ENCODE data around the gene ZNF764. TPM values are rescaled to one million over a fixed set of nuclear protein-coding genes. Genes with fewer than 3 reads are reported as not detected.

The ZNF764 gene
- total RNA-seq, 3 donors from 2014 or later = 4.0 to 8.2 (median 7.5) TPM

DNA sequence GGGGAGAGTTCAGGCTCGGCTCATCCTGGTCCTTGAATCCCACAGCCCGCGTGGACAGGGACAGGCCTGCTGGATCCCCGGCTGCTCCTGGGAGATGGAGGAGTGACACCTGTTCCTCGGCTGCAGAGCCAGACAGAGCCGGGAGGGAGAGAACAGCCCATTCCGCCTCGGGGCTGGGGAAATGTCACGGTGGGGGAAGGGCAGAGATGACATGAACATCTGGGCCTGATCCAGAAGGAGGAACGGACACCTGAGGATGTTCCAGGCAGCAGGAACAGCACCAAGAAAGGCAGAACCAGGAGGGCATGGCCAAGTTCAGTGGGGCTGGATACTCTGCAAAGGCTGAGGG, 2.1 kb downstream of the ZNF764 start:
- no peak for DNase-seq (ENCODE audit: low spot score in 2 of 2)
- intact Hi-C loops (cut with DNase I; ENCODE audit: low total_unique reads) = no loop called here
- Histone ChIP-seq H3K4me1 (no peaks in the 10 kb centered on the region), H3K9me3 (no peaks in the 10 kb centered on the region), H3K36me3 (peaks cover 7% of the 10 kb centered on the region), H3K27me3 (no peaks in the 10 kb centered on the region), H3K4me3 (no peak overlapping the region), H3K27ac (no peak overlapping the region)
- no peak for TF ChIP-seq POLR2A (IDR thresholded peaks at IDR 0.05)
- no peak for TF ChIP-seq POLR2AphosphoS5 (IDR thresholded peaks at IDR 0.05)
- TF ChIP-seq, protein P1, sequence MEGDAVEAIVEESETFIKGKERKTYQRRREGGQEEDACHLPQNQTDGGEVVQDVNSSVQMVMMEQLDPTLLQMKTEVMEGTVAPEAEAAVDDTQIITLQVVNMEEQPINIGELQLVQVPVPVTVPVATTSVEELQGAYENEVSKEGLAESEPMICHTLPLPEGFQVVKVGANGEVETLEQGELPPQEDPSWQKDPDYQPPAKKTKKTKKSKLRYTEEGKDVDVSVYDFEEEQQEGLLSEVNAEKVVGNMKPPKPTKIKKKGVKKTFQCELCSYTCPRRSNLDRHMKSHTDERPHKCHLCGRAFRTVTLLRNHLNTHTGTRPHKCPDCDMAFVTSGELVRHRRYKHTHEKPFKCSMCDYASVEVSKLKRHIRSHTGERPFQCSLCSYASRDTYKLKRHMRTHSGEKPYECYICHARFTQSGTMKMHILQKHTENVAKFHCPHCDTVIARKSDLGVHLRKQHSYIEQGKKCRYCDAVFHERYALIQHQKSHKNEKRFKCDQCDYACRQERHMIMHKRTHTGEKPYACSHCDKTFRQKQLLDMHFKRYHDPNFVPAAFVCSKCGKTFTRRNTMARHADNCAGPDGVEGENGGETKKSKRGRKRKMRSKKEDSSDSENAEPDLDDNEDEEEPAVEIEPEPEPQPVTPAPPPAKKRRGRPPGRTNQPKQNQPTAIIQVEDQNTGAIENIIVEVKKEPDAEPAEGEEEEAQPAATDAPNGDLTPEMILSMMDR (IDR thresholded peaks at IDR 0.05) = no peak

DNA sequence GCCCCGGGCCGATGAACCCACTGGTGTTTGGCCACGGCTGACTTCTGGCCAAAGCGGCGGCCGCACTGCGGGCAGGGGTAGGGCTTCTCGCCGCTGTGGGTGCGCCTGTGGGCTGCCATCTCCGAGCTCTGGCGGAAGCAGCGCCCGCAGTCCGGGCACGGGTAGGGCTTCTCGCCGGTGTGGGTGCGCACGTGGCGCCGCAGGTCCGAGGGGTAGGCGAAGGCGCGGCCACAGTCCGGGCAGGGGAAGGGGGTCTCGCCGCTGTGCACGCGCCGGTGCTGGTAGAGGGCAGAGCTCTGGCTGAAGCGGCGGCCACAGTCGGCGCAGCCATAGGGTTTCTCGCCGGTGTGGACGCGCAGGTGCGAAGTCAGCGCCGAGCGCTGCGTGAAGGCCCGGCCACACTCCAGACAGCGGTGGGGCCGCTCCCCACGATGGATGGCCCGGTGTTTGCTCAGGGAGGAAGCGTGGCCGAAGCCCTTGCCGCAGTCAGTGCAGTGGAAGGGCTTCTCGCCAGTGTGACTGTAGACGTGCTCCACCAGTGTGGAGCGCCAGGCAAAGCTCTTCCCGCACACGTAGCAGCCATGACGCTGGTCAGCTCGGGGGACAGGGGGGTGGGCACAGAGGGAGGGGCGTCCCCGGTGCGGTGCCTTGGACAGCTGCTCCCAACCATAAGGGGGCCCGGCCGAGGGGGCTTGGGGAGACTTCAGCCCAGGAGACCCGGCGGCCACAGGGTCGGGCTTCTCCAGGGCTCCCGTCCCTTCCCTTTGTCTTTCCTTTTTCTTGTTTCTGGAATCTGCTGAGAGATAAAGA, 2.7 kb downstream of the ZNF764 start:
- H3K27me3 ChIP-seq = no peaks in the 10 kb centered on the region
- no peaks in the 10 kb centered on the region for H3K4me1 ChIP-seq
- TF ChIP-seq, protein P1 (IDR thresholded peaks at IDR 0.05) = no peak
- TF ChIP-seq POLR2AphosphoS5 (IDR thresholded peaks at IDR 0.05) = no peak
- intact Hi-C loops (cut with DNase I; ENCODE audit: low total_unique reads) = loop anchor here (2.0 kb wide), 1 partner anchor 17 kb away; no protein-coding TSS in a partner anchor
- no peak overlapping the region for H3K27ac ChIP-seq
- DNase-seq (ENCODE audit: low spot score in 2 of 2) = no peak
- H3K4me3 ChIP-seq = no peak overlapping the region
- H3K9me3 ChIP-seq = no peaks in the 10 kb centered on the region
- H3K36me3 ChIP-seq = peaks cover 7% of the 10 kb centered on the region

DNA sequence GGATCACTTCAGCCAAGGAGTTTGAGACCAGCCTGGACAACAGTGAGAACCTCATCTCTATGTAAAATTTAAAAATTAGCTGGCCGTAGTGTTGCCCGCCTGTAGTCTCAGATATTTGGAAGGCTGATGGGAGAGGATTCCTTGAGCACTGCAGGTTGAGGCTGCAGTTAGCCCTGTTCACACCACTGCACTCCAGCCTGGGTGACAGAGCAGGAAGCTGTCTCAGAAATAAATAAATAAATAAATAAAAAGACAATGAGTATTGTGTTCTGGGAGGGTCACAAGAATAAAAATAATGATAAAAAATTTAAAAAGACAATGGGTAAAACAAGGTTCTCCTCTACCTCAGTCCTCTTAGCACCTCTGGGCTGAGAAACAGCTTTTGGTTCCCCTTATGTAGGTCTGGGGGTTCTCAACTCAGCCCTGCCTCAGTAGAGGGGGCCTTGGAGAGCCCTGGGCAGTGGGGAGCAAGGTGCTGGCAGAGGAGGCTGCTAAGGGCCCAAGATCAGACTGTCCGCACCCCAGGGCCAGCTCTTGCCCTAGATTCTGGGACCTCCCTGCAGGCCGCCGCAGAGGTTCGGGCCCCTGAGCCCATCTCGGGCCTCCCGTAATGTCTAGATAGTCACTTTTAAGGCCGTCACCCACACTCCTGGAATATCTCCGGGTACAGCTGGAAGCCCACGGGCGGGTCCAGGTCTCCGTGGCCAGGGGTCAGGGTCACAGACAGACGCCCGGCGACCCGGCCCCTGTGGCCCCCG, 3.4 kb downstream of the ZNF764 start:
- intact Hi-C loops (cut with DNase I; ENCODE audit: low total_unique reads) = loop anchor here (2.0 kb wide), 1 partner anchor 16 kb away; no protein-coding TSS in a partner anchor
- Histone ChIP-seq H3K4me3 (no peak overlapping the region), H3K36me3 (peaks cover 7% of the 10 kb centered on the region), H3K27ac (no peak overlapping the region), H3K27me3 (no peaks in the 10 kb centered on the region), H3K9me3 (no peaks in the 10 kb centered on the region), H3K4me1 (no peaks in the 10 kb centered on the region)
- DNase-seq (ENCODE audit: low spot score in 2 of 2) = no peak
- TF ChIP-seq, protein P1 (IDR thresholded peaks at IDR 0.05) = no peak
- TF ChIP-seq POLR2AphosphoS5 (IDR thresholded peaks at IDR 0.05) (no peak), POLR2A (IDR thresholded peaks at IDR 0.05) (no peak)

DNA sequence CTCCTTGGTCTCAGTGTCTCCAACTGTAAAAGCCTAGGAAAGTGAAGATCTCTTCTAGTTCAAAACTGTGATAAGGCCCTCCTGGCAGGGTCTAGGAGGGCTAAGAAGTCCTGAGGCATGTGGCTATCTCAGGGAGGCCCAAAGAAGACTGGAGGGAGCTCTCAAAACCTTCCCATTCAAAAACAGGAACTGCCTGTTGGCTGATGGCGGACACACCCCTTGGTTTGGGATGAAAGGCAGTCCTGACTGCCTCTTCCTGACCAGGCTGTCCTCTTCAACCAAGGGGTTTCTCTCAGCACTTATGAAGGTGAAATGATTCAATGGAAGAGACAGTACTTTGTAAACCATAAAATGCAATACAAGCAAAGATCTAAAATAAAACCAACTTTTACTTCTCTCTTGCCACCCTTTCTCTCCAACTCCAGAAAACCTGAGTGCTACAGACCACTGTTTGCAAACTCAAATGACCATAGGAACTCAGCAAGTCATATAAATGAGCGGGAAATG, 4.7 kb downstream of the ZNF764 start:
- intact Hi-C loops (cut with DNase I; ENCODE audit: low total_unique reads) = no loop called here
- TF ChIP-seq, protein P1 (IDR thresholded peaks at IDR 0.05) = no peak
- TF ChIP-seq POLR2AphosphoS5 (IDR thresholded peaks at IDR 0.05) = no peak
- TF ChIP-seq POLR2A (IDR thresholded peaks at IDR 0.05) = no peak
- peaks cover 7% of the 10 kb centered on the region for H3K36me3 ChIP-seq
- H3K27me3 ChIP-seq = no peaks in the 10 kb centered on the region
- no peaks in the 10 kb centered on the region for H3K4me1 ChIP-seq
- no peak overlapping the region for H3K27ac ChIP-seq
- H3K9me3 ChIP-seq = no peaks in the 10 kb centered on the region
- H3K4me3 ChIP-seq = no peak overlapping the region
- no peak for DNase-seq (ENCODE audit: low spot score in 2 of 2)

DNA sequence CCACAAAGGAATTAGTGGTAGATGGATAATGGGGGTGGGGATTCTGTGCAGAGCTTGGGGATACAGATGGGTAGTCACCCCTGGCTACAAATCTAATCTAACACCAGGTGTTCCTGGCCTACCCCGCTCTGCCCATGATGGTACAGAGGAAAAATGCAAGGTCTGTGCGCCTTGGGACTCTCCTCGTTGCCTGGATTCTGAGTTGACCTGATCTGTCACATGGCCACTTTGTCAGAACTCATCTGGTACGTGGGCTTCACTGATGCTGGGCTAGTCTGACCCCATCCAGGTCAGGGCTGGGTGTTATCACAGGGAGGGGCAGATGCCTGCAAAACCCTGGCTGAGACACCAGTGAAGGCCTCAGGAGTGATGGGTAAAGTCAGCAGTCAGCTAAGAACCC, 5.2 kb downstream of the ZNF764 start:
- H3K4me1 ChIP-seq = no peaks in the 10 kb centered on the region
- no peak for DNase-seq (ENCODE audit: low spot score in 2 of 2)
- intact Hi-C loops (cut with DNase I; ENCODE audit: low total_unique reads) = no loop called here
- TF ChIP-seq POLR2AphosphoS5 (IDR thresholded peaks at IDR 0.05) = no peak
- TF ChIP-seq, protein P1 (IDR thresholded peaks at IDR 0.05) = no peak
- TF ChIP-seq POLR2A (IDR thresholded peaks at IDR 0.05) = no peak
- H3K36me3 ChIP-seq = peaks cover 7% of the 10 kb centered on the region
- H3K27me3 ChIP-seq = no peaks in the 10 kb centered on the region
- no peak overlapping the region for H3K4me3 ChIP-seq
- no peaks in the 10 kb centered on the region for H3K9me3 ChIP-seq
- no peak overlapping the region for H3K27ac ChIP-seq
